ENCODE data around the gene COQ2.
A peak's percentile ranks its signal among the peaks of the same experiment; 100 is the strongest.
"Not testable (repeated sequence)": the region's sequence is repeated elsewhere in the genome, so short reads cannot be mapped to it uniquely, and the experiment has no call there.

Gene COQ2, protein sequence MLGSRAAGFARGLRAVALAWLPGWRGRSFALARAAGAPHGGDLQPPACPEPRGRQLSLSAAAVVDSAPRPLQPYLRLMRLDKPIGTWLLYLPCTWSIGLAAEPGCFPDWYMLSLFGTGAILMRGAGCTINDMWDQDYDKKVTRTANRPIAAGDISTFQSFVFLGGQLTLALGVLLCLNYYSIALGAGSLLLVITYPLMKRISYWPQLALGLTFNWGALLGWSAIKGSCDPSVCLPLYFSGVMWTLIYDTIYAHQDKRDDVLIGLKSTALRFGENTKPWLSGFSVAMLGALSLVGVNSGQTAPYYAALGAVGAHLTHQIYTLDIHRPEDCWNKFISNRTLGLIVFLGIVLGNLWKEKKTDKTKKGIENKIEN

GRCh38 chr4:83284193-83285054, at the start of gene COQ2:
COQ2 (minus strand) TSS chr4:83284798; CDS start chr4:83284764, 34 bp downstream.
- DNase-seq, result peak; percentile 94

GRCh38 chr4:83331956-83332355, 47.4 kb upstream of the COQ2 start:
- DNase-seq, result no peak

DNA sequence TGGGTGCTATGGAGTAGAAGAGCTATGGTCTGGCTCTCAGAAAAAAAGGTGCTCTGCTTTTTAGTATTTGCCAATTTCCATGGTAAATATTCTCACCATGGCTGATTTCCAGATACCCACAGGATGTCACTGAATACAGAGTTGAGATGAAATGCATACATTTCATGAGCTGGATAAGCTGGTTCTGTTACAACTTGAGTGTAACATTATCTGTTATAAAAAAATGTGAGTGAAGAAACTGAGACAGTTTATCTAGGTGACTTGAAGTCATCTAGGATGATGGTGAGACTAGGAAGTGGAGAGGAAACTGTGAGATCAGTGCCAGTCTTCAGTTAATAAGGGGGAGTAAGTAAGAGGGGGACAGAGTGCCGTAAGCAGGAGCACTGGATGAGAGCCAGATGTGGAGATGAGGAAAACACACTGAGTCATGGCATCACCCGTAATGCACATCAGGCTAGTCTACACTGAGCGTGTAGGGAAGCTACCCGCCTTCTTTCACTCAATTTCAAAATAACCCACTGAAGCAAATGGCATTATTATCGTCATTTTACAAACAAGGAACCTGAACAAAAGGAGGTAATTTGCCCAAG, 45.0 kb upstream of the COQ2 start:
- DNase-seq, result no peak

DNA sequence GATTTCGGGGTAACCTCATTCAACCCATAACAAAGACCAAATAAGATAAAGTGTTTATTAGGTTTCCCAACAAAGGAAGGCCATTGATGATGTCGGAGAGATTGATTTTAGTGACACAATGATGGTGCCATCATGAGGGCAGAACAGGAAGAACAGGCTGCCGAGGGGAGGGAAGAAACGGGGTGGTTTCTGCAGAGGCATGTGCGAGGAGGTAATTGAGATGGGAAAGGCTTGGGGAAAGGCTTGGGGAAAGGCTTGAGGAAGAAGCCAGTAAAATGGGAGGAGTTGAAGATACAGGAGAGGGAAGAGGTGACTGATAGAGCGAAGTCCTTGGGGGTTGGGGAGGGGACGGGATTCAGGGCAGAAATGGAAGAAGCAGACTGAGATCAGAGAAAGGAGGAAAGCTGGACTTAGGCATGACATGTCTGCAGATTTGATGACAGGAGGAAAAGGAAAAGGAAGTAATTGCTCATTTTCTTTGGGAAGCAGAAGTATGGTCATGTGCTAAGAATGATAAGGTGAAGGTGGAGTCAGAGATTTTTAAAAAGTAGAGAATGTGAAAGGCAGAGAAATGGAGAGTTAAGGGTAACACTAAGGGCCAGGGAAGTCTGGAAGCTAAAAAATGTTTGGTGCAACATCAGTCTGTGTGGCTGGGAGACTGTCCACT, 44.1 kb upstream of the COQ2 start:
- DNase-seq, result no peak

- DNase-seq, result no peak
Observed at GRCh38 chr4:83326546-83326945, 41.9 kb upstream of the COQ2 start.

DNA sequence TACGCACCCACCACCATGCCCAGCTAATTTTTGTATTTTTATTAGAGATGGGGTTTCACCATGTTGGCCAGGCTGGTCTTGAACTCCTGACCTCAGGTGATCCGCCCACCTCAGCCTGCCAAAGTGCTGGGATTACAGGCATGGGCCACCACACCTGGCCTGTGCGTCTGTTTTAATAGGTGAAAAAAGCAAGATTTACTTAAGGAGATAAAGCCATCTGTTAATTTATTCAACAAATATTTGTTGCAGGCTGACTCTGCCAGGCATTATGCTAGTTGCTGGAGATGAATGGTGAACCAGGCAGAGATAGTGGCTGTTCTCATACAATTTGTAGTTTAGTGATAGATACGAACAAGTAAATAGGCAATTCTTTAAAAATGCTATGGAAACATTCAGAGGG, 40.7 kb upstream of the COQ2 start:
- DNase-seq, result not testable (repeated sequence)

DNA sequence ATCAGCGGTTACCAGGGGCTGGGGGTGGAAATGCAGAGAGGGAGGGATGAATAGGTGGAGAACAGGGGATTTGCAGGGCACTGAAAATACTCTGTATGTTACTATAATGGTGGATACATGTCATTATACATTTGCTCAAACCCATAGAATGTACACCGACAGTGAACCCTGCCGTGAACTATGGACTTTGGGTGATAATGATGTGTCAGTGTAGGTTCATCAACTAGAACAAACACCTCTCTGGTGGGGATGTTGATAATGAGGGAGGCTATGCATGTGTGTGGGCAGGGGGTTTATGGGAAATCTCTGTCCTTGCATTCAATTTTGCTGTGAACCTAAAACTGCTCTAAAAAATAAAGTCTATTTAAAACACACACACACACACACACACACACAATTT, 38.5 kb upstream of the COQ2 start:
- DNase-seq, result no peak

DNA sequence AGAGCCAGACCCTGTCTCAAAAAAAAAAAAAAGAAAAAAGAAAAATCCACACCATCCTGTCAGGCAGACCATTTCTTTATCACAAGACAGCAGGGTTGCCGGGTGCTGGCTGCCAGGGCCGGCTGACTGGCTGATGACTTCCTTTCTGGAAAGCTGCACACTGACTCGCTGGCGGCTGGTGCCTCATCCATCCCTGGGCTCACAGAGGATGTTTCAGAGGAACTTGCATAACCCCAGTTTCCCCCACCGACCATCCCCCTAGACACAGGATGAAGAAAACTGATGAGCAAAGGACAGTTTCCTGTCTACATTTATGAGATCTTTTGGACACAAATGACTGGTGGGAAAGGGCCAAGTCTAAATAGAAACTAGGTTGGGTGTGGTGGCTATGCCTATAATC, 36.0 kb upstream of the COQ2 start:
- DNase-seq, result no peak

- DNase-seq, result no peak
Observed at GRCh38 chr4:83318666-83319065, 34.1 kb upstream of the COQ2 start.

DNA sequence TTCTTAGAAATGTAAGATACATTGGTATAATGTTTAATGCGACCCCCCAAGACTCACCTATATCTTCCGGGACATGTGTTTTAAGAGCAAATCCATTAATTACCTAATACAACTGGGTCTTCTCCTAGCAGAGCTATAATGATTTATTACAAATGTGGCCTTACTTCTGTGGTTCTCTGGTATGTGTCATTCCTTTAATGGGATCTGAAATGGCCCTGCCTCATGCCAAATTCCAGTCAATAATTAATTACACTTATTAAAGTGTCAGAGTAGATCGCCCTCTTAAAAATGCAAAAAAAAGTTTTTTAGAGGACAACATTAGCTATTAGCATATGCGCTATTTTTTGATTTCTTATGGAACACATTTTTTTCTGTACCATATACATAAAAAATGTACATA, 33.1 kb upstream of the COQ2 start:
- no peak for DNase-seq

DNA sequence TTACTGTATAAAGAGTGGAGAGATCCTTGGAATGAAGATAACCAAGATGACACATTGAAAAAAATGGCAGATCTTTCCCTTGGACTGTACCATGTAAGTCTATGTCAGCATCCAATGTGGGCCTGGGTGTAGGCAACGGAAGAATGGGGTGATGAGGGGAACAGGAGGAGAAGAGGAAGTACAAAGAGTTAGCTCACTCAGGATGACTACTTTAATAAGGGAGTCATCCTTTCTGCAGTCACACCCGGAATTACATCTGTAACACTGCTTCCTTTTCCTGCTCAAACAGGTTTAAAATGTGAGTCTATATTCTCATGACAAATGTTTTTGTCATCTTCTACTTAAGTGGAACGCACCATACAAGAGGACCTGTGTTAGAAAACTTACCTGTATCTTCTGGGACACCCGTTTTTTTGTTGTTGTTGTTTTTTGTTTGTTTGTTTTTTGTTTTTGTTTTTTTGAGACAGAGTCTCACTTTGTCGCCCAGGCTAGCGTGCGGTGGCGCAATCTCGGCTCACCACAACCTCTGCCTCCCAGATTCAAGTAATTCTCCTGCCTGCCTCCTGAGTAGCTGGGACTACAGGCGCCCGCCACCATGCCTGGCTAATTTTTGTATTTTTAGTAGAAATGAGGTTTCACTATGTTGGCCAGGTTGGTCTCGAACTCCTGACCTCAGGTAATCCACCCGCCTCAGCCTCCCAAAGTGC, 32.0 kb upstream of the COQ2 start:
- DNase-seq, result no peak

DNA sequence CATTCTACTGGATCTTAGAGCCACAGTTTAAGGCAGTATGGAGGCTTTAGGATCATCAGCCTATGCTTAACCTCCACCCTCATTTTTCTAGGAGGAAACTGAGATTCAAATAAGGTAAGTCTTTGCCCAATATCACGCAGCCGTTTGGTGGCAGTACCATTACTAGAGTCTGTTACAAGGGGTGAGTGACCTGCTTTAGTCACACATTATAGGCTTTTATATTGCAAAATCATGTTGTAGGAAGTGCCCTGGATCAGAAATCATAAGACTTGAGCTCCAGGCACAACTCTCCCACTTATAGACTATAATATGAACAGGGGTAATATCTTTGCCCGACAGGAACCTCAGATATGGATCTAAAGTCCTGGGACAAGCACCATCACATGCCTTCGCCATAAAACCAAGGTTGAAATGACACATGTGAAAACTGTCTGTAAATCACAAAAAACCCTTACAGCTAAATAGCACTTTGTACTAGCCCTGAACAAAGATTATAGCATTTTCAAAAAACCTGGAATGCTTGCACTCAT, 30.8 kb upstream of the COQ2 start:
- no peak for DNase-seq

GRCh38 chr4:83308672-83309071, 24.1 kb upstream of the COQ2 start:
- no peak for DNase-seq

DNA sequence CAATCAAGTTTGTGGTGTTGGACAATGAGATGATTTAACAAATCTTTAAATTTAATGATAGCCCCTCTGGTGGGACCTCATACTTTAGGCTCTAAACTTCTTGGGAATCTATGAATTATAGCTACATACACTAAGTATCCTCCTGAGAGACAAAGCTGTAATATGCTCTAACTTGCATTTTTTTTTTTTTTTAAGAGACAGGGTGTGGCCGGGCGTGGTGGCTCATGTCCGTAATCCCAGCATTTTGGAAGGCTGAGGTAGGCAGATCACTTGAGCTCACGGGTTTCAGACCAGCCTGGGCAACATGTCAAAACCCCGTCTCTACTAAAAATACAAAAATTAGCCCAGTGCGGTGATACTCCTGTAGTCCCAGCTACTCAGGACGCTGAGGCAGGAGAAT, 23.3 kb upstream of the COQ2 start:
- no peak for DNase-seq

- DNase-seq, result no peak
Observed at GRCh38 chr4:83305187-83305586, 20.6 kb upstream of the COQ2 start.

GRCh38 chr4:83297548-83298260, 13.1 kb upstream of the COQ2 start:
- DNase-seq, result no peak

DNA sequence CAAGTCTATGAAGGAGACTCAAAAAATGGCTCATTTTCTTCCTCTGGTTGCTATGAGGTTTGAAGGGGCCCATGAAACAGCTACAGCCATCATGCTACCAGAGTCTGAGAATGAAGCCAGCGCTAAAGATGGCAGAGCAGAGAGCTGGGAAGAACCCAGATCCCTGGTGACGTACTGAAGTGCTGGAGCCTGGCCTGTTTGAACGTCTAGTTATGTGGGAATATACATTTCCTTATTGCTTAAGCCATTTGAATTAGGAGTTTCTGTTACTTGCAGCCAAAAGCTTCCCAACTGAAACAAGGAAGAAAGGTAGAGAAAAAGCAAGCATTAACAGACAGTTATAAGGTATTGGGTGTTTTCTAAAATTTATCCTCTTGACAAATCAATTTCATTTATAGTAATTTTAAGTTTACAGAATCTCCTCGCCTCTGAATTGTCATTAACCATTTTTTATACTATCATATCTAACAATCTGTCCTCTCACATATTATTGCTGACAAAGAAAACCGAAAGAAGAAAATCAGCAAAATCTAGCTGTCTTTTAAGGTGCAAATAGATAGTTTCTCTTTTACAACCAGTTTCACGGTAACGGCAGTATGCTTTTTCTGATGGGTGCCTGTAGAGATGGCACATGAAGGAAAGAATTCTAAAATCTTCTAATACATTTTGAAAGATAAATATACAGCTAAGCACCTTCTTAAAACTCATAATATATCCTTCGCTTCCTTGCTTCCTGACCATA, 8.9 kb upstream of the COQ2 start:
- no peak for DNase-seq

- not testable (repeated sequence) for DNase-seq
Observed at GRCh38 chr4:83290059-83290774, 5.6 kb upstream of the COQ2 start.

DNA sequence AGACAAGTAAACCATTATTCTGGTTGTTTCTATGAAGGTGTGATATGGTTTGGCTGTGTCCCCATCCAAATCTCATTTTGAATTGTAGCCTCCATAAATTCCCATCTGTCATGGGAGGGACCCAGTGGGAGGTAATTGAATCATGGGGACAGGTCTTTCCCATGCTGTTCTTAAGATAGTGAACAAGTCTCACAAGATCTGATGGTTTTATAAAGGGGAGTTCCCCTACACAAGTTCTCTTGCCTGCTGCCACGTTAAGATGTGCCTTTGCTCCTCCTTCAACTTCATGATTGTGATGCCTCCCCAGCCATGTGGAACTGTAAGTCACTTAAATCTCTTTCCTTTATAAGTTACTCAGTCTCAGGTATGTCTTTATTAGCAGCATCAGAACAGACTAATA, 3.8 kb upstream of the COQ2 start:
- not testable (repeated sequence) for DNase-seq

DNA sequence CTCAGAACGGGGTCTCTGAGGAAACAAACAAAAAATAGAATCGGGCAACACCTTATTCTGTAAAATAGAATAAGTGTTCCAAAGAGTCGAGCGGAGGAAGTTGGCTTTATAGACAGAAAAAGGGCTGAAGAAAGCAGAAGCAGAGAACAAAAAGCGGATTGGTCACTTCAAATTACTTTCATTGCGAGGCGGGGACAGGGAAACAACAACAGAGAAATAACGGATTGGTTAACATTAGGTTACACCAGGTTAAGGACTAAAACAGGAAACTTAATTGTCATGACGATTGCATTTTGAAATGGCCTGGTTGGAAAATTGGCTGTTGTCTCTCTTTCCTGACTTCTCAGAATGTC, 433 bp upstream of the COQ2 start:
- DNase-seq, result no peak
